ENCODE measurements around the gene C12orf43.

The C12orf43 gene

DNA sequence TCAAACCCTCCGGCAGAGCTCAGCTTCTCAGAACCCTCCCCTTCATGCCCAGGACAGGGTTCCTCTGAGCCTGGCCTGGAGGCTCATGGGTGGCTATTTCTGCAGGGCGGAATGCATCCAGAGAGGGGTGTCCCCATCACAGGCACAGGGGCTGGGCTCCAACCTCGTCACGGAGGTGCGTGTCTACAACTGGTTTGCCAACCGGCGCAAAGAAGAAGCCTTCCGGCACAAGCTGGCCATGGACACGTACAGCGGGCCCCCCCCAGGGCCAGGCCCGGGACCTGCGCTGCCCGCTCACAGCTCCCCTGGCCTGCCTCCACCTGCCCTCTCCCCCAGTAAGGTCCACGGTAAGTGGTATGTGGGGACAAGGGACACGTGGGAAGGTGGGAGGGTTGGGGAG, 22.2 kb downstream of the C12orf43 start:
- H3K27me3 ChIP-seq (replicated peaks in 2 of 5; ENCODE audit: control insufficient read depth in 4 of 5, insufficient read depth in 5 of 5, low read length in 4 of 5): peaks cover 0 to 2% (median 0%) of the 10 kb centered on the region in 5 experiments
- no peaks in the 10 kb centered on the region for H3K9me3 ChIP-seq (ENCODE audit: control extremely low read depth in 1 of 5, control insufficient read depth in 4 of 5, insufficient read depth in 2 of 5, low read depth in 1 of 5, low read length in 4 of 5)
- no peaks in the 10 kb centered on the region for H3K36me3 ChIP-seq (ENCODE audit: control insufficient read depth in 4 of 4, insufficient read depth in 4 of 4, low read length in 3 of 4)
- ChIA-PET POLR2A (no interaction called here), CTCF (no interaction called here)
- no peak for DNase-seq
- WGBS (ENCODE audit: insufficient coverage): 99% methylated on average over 10 of the region's 15 CpGs
- H3K4me1 ChIP-seq (ENCODE audit: control extremely low read depth in 1 of 4, control insufficient read depth in 4 of 4, insufficient read depth in 4 of 4, low read length in 3 of 4): no peaks in the 10 kb centered on the region
- H3K27ac ChIP-seq (ENCODE audit: insufficient read depth in 1 of 2, low read depth in 1 of 2, low read length in 2 of 2, poor library complexity in 1 of 2, severe bottlenecking in 2 of 2): no peak overlapping the region
- no peak overlapping the region for H3K4me3 ChIP-seq (ENCODE audit: control insufficient read depth in 1 of 7, extremely low read depth in 1 of 7, insufficient read depth in 4 of 7, low read depth in 2 of 7, low read length in 6 of 7)

DNA sequence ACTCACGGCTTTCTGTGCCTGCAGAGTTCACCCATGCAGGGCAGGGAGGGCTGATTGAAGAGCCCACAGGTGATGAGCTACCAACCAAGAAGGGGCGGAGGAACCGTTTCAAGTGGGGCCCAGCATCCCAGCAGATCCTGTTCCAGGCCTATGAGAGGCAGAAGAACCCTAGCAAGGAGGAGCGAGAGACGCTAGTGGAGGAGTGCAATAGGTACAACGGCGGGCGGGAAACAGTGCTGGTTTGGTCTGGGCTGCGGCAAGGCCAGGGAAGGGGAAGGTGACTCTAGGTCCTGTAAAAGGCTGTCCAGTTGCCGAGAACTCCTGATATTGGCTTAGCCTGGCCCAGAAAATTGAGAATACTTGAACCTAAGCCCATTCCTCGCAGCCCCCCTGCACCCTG, 22.8 kb downstream of the C12orf43 start:
- ChIA-PET POLR2A (no interaction called here), CTCF (interaction anchor here (1.2 kb wide), 1 partner anchor 23 kb away, joined by 3 read pairs; no protein-coding TSS in a partner anchor)
- no peaks in the 10 kb centered on the region for H3K4me1 ChIP-seq (ENCODE audit: control extremely low read depth in 1 of 4, control insufficient read depth in 4 of 4, insufficient read depth in 4 of 4, low read length in 3 of 4)
- no peak overlapping the region for H3K4me3 ChIP-seq (ENCODE audit: control insufficient read depth in 1 of 7, extremely low read depth in 1 of 7, insufficient read depth in 4 of 7, low read depth in 2 of 7, low read length in 6 of 7)
- no peak for DNase-seq
- no peak overlapping the region for H3K27ac ChIP-seq (ENCODE audit: insufficient read depth in 1 of 2, low read depth in 1 of 2, low read length in 2 of 2, poor library complexity in 1 of 2, severe bottlenecking in 2 of 2)
- no peaks in the 10 kb centered on the region for H3K9me3 ChIP-seq (ENCODE audit: control extremely low read depth in 1 of 5, control insufficient read depth in 4 of 5, insufficient read depth in 2 of 5, low read depth in 1 of 5, low read length in 4 of 5)
- WGBS (ENCODE audit: insufficient coverage): 92% methylated on average over 10 of the region's 11 CpGs
- H3K36me3 ChIP-seq (ENCODE audit: control insufficient read depth in 4 of 4, insufficient read depth in 4 of 4, low read length in 3 of 4): no peaks in the 10 kb centered on the region
- no peaks in the 10 kb centered on the region for H3K27me3 ChIP-seq (replicated peaks in 2 of 5; ENCODE audit: control insufficient read depth in 4 of 5, insufficient read depth in 5 of 5, low read length in 4 of 5)

DNA sequence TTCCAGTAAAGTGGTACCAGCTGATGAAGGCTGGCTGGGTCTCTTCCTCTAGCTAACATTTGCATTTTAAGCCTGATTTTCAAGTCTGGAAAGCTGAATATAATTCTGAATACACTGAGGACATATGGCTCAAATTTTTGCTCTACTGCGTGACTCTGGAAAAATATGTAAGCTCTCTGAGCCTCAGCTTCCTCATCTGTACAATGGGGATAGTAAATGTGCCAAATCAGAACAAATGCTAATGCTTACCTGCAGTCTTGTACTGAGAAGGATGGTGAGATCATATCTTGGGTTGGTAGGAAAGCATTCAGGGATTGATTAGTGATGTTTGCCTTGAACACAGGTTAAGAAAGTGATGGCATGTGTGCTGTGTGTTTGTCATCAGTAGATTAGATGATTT, 23.3 kb downstream of the C12orf43 start:
- POLR2A ChIA-PET: no interaction called here
- Histone ChIP-seq H3K4me1 (ENCODE audit: control extremely low read depth in 1 of 4, control insufficient read depth in 4 of 4, insufficient read depth in 4 of 4, low read length in 3 of 4) (no peaks in the 10 kb centered on the region), H3K27me3 (replicated peaks in 2 of 5; ENCODE audit: control insufficient read depth in 4 of 5, insufficient read depth in 5 of 5, low read length in 4 of 5) (no peaks in the 10 kb centered on the region), H3K27ac (ENCODE audit: insufficient read depth in 1 of 2, low read depth in 1 of 2, low read length in 2 of 2, poor library complexity in 1 of 2, severe bottlenecking in 2 of 2) (no peak overlapping the region), H3K36me3 (ENCODE audit: control insufficient read depth in 4 of 4, insufficient read depth in 4 of 4, low read length in 3 of 4) (no peaks in the 10 kb centered on the region), H3K9me3 (ENCODE audit: control extremely low read depth in 1 of 5, control insufficient read depth in 4 of 5, insufficient read depth in 2 of 5, low read depth in 1 of 5, low read length in 4 of 5) (no peaks in the 10 kb centered on the region), H3K4me3 (ENCODE audit: control insufficient read depth in 1 of 7, extremely low read depth in 1 of 7, insufficient read depth in 4 of 7, low read depth in 2 of 7, low read length in 6 of 7) (no peak overlapping the region)
- no peak for DNase-seq
- 100% methylated on average over 1 of the region's 1 CpG for WGBS (ENCODE audit: insufficient coverage)
- CTCF ChIA-PET: interaction anchor here (1.2 kb wide), 1 partner anchor 23 kb away, joined by 3 read pairs; no protein-coding TSS in a partner anchor

DNA sequence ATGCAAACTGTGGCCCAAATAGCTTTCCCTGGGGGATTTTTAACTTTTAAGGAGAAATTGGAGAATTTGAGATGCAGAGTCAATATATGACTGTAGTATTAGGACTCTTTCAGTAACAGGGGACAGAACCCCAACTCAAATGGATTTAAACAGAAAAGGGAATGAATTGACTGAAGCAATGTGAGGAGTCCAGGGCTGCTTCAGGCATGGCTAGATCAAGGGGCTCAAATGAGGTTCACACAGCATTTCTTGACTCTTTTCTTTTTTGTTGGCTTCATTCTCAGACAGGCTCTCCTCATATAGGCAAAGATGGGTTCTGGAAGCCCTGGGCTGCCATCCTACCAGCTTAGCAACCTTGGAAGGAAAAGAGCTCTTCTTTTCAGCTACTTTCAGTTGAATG, 24.3 kb downstream of the C12orf43 start:
- no peaks in the 10 kb centered on the region for H3K4me1 ChIP-seq (ENCODE audit: control extremely low read depth in 1 of 4, control insufficient read depth in 4 of 4, insufficient read depth in 4 of 4, low read length in 3 of 4)
- no peak overlapping the region for H3K27ac ChIP-seq (ENCODE audit: insufficient read depth in 1 of 2, low read depth in 1 of 2, low read length in 2 of 2, poor library complexity in 1 of 2, severe bottlenecking in 2 of 2)
- H3K27me3 ChIP-seq (replicated peaks in 2 of 5; ENCODE audit: control insufficient read depth in 4 of 5, insufficient read depth in 5 of 5, low read length in 4 of 5): no peaks in the 10 kb centered on the region
- no peak overlapping the region for H3K4me3 ChIP-seq (ENCODE audit: control insufficient read depth in 1 of 7, extremely low read depth in 1 of 7, insufficient read depth in 4 of 7, low read depth in 2 of 7, low read length in 6 of 7)
- POLR2A ChIA-PET: no interaction called here
- no peak for DNase-seq
- no peaks in the 10 kb centered on the region for H3K36me3 ChIP-seq (ENCODE audit: control insufficient read depth in 4 of 4, insufficient read depth in 4 of 4, low read length in 3 of 4)
- CTCF ChIA-PET: interaction anchor here (0.7 to 1.0 kb wide), 2 partner anchors 9 to 19 kb away, joined by 3 read pairs; no protein-coding TSS in a partner anchor
- no peaks in the 10 kb centered on the region for H3K9me3 ChIP-seq (ENCODE audit: control extremely low read depth in 1 of 5, control insufficient read depth in 4 of 5, insufficient read depth in 2 of 5, low read depth in 1 of 5, low read length in 4 of 5)

DNA sequence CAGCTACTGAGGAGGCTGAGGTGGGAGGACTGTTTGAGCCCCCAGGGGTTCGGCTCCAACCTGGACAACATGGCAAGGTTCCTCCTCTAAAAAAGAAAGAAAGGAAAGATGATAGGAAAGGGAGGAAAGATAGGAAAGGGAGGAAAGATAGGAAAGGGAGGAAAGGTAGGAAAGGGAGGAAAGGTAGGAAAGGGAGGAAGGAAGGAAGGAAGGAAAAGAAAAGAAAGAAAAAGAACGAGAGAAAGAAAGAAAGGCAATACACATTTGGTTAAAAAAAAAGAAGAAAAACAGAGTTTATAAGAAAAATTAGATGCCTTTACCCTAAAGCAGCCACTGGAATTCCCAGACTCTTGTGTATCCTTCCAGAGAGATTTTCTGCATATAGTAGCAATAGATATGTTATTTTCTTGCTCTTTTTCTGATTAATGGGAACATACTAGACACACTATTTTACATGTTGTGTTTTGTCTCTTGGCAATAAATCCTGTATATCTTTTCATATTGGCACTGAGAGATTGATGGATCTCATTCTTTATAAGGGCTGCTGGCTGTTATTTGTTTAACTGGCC, 25.7 kb downstream of the C12orf43 start:
- H3K27me3 ChIP-seq (replicated peaks in 2 of 5; ENCODE audit: control insufficient read depth in 4 of 5, insufficient read depth in 5 of 5, low read length in 4 of 5): no peaks in the 10 kb centered on the region
- H3K9me3 ChIP-seq (ENCODE audit: control extremely low read depth in 1 of 5, control insufficient read depth in 4 of 5, insufficient read depth in 2 of 5, low read depth in 1 of 5, low read length in 4 of 5): no peaks in the 10 kb centered on the region
- no peaks in the 10 kb centered on the region for H3K36me3 ChIP-seq (ENCODE audit: control insufficient read depth in 4 of 4, insufficient read depth in 4 of 4, low read length in 3 of 4)
- H3K4me3 ChIP-seq (ENCODE audit: control insufficient read depth in 1 of 7, extremely low read depth in 1 of 7, insufficient read depth in 4 of 7, low read depth in 2 of 7, low read length in 6 of 7): no peak overlapping the region
- WGBS (ENCODE audit: insufficient coverage): 67% methylated on average over 1 of the region's 2 CpGs
- DNase-seq: no peak
- H3K4me1 ChIP-seq (ENCODE audit: control extremely low read depth in 1 of 4, control insufficient read depth in 4 of 4, insufficient read depth in 4 of 4, low read length in 3 of 4): no peaks in the 10 kb centered on the region
- ChIA-PET POLR2A (interaction anchor here (0.7 kb wide), 1 partner anchor 11 kb away, joined by 3 read pairs; no protein-coding TSS in a partner anchor), CTCF (interaction anchor here (0.9 kb wide), 1 partner anchor 35 kb away, joined by 3 read pairs; no protein-coding TSS in a partner anchor)
- H3K27ac ChIP-seq (ENCODE audit: insufficient read depth in 1 of 2, low read depth in 1 of 2, low read length in 2 of 2, poor library complexity in 1 of 2, severe bottlenecking in 2 of 2): no peak overlapping the region

DNA sequence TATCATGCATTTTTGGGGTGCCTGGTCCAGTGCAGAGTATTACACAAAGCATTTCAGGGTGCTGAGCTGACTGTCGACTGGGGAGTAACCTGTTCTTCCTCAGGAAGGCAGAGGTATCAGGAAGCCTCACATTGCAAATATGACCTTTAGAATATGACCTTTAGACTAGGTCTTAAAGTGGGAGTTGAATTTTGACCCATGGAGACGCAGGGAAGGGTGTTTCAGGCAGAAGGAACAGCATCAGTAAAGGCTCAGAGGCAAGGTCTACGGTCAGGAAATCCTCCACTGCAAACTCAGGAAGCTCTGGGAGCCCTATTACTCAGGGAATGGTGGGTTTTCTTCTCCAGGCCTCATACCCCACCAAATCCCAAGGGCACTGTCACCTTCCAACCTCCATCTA, 26.6 kb downstream of the C12orf43 start:
- H3K27me3 ChIP-seq (replicated peaks in 2 of 5; ENCODE audit: control insufficient read depth in 4 of 5, insufficient read depth in 5 of 5, low read length in 4 of 5): no peaks in the 10 kb centered on the region
- H3K27ac ChIP-seq (ENCODE audit: insufficient read depth in 1 of 2, low read depth in 1 of 2, low read length in 2 of 2, poor library complexity in 1 of 2, severe bottlenecking in 2 of 2): no peak overlapping the region
- DNase-seq: no peak
- H3K36me3 ChIP-seq (ENCODE audit: control insufficient read depth in 4 of 4, insufficient read depth in 4 of 4, low read length in 3 of 4): no peaks in the 10 kb centered on the region
- H3K4me1 ChIP-seq (ENCODE audit: control extremely low read depth in 1 of 4, control insufficient read depth in 4 of 4, insufficient read depth in 4 of 4, low read length in 3 of 4): no peaks in the 10 kb centered on the region
- H3K4me3 ChIP-seq (ENCODE audit: control insufficient read depth in 1 of 7, extremely low read depth in 1 of 7, insufficient read depth in 4 of 7, low read depth in 2 of 7, low read length in 6 of 7): no peak overlapping the region
- no peaks in the 10 kb centered on the region for H3K9me3 ChIP-seq (ENCODE audit: control extremely low read depth in 1 of 5, control insufficient read depth in 4 of 5, insufficient read depth in 2 of 5, low read depth in 1 of 5, low read length in 4 of 5)
- ChIA-PET CTCF (interaction anchor here (0.9 kb wide), 2 partner anchors 10 to 72 kb away, joined by 3 read pairs; no protein-coding TSS in a partner anchor), POLR2A (no interaction called here)
- 92% methylated on average over 3 of the region's 3 CpGs for whole genome bisulfite sequencing (ENCODE audit: insufficient coverage)

DNA sequence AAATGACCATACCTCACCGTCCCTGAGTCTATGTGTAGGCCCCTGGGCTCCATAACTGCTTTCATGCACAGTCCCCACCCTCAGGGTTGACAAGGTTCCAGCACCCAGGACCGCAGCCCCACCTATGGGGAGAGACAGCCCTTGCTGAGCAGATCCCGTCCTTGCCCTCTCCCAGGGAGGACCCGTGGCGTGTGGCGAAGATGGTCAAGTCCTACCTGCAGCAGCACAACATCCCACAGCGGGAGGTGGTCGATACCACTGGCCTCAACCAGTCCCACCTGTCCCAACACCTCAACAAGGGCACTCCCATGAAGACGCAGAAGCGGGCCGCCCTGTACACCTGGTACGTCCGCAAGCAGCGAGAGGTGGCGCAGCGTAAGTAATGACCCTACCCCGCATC, 27.6 kb downstream of the C12orf43 start:
- H3K27ac ChIP-seq (ENCODE audit: insufficient read depth in 1 of 2, low read depth in 1 of 2, low read length in 2 of 2, poor library complexity in 1 of 2, severe bottlenecking in 2 of 2): no peak overlapping the region
- no peaks in the 10 kb centered on the region for H3K9me3 ChIP-seq (ENCODE audit: control extremely low read depth in 1 of 5, control insufficient read depth in 4 of 5, insufficient read depth in 2 of 5, low read depth in 1 of 5, low read length in 4 of 5)
- no peaks in the 10 kb centered on the region for H3K36me3 ChIP-seq (ENCODE audit: control insufficient read depth in 4 of 4, insufficient read depth in 4 of 4, low read length in 3 of 4)
- H3K27me3 ChIP-seq (replicated peaks in 2 of 5; ENCODE audit: control insufficient read depth in 4 of 5, insufficient read depth in 5 of 5, low read length in 4 of 5): no peaks in the 10 kb centered on the region
- 93% methylated on average over 5 of the region's 17 CpGs for WGBS (ENCODE audit: insufficient coverage)
- ChIA-PET CTCF (interaction anchor here (0.9 kb wide), 1 partner anchor 73 kb away, joined by 3 read pairs; no protein-coding TSS in a partner anchor), POLR2A (no interaction called here)
- H3K4me1 ChIP-seq (ENCODE audit: control extremely low read depth in 1 of 4, control insufficient read depth in 4 of 4, insufficient read depth in 4 of 4, low read length in 3 of 4): no peaks in the 10 kb centered on the region
- DNase-seq: no peak
- no peak overlapping the region for H3K4me3 ChIP-seq (ENCODE audit: control insufficient read depth in 1 of 7, extremely low read depth in 1 of 7, insufficient read depth in 4 of 7, low read depth in 2 of 7, low read length in 6 of 7)
